ENCODE measurements around the gene HOXA1.
A peak's percentile ranks its signal among the peaks of the same experiment; 100 is the strongest.

HOXA1 gene

GRCh38 chr7:27095897-27096767 is at the start of gene HOXA1:
Gene HOXA1, minus strand, starts transcription at chr7:27096000. Its CDS starts 88 bp downstream, at chr7:27095912.
- DNase-seq (ENCODE audit: low spot score): peak; percentile 98

DNA sequence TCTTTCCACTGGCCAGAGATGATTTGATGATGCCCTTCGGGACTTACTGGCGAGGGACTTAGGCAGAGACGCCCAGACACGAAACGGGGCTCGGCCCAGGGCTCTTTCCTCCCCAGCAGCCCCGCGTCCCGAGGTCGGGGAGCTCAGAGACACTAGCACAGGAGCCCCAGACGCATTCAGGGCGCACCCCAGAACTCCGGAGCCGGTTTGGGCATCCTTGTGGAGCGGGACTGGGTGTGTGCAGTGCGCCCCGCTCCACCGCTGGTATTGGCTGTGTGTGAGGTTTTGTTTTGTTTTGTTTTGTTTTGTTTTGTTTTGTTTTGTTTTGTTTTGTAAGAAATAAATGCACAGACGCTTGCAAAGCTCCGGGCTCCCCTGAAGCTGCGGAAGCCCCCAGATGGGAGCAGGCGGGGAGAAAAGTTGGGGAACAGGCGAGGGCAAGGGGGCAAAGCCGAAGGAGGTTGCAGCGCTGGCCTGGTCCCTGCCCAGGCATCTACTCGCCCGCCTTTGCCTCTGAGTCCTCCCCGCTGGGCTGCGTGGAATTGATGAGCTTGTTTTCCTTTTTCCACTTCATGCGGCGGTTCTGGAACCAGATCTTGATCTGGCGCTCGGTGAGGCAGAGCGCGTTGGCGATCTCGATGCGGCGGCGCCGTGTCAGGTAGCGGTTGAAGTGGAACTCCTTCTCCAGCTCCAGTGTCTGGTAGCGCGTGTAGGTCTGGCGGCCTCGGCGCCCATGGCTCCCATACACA is 49.5 kb upstream of the HOXA1 start:
- no peak for DNase-seq (ENCODE audit: low spot score)

DNA sequence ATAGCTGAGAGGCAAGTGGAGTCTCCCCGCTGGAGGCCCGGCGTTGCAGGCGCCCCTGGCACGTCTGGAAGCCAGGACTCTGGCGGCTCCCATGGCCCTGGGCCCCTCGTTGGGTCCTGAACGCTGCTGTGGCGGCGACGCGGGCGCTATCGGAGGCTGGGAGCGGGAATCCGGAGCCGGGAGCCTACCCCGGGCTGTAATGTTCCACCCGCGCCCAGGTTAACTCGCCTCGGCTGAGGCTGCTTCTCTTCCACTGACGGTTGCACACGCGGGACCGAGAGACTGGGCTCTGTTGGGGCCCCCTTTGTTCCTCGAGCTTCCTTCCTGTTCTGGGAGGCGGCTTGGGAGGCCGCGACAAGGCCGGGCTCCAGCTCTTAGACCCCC is 49.0 kb upstream of the HOXA1 start:
- DNase-seq (ENCODE audit: low spot score): no peak

DNA sequence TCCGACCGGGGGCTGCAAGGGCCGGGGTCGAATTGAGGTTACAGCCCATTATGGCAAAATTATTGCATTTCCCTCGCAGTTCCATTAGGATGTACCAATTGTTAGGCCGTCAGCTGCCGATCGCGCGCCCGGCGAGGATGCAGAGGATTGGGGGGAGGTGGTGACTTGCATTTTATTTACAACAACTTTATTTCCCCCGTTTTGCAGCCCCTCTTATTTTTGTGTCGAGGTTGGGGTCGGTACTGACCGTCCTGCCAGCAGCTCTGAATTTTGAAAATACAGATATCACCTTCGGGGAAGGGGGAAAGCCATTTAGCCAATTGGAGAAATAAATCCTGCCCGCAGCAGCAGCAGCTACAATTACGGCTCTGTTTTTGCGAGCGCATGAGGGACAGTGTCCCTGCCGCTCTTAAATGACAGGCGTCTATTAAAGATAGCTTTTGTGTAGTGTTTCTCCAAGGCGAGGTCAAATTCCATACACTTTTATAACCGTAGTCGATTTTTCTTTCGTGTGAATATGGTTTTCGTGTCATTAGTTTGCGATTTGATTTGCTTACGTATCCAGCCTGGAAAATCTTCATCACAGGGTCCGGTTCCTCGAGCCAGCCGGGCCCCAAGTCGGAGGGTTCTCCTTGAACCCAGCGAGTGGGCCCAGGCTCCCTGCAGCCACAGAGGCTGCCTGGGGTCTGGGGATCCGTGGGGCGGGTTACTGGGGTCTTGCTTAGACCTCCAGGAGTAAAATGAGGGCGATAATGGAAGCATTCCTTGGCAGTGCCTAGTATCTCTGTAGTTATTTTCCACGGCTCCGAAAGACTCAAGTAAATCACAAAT is 48.4 kb upstream of the HOXA1 start:
- DNase-seq (ENCODE audit: low spot score): no peak

GRCh38 chr7:27143023-27143949 is 47.5 kb upstream of the HOXA1 start, which contains the start of gene HOXA5:
Gene HOXA5, minus strand, starts transcription at chr7:27143681. Its CDS starts 74 bp downstream, at chr7:27143607.
- no peak for DNase-seq (ENCODE audit: low spot score)

DNA sequence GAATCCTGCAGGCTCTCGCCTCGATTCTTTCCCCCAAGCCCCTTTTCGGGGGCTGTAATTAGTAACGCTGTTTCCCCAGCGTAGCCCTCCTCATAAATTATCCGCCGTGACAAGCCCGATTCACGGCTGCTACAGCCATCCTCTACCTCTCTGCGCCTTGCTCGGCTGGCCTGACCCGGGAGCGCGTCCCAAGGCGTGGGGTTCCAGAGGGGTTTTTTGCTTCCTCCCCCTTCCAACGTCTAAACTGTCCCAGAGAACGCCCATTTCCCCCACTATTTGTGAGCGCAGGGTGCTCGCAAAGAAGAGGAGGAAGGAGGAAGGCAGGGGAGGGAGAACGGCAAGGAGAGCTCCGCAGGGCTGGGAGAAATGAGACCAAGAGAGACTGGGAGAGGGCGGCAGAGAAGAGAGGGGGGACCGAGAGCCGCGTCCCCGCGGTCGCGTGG is 46.8 kb upstream of the HOXA1 start:
- DNase-seq (ENCODE audit: low spot score): no peak

- DNase-seq (ENCODE audit: low spot score): no peak
Measured at GRCh38 chr7:27141923-27142579, 46.3 kb upstream of the HOXA1 start.

GRCh38 chr7:27141137-27141922 is 45.5 kb upstream of the HOXA1 start:
- DNase-seq (ENCODE audit: low spot score): no peak

DNA sequence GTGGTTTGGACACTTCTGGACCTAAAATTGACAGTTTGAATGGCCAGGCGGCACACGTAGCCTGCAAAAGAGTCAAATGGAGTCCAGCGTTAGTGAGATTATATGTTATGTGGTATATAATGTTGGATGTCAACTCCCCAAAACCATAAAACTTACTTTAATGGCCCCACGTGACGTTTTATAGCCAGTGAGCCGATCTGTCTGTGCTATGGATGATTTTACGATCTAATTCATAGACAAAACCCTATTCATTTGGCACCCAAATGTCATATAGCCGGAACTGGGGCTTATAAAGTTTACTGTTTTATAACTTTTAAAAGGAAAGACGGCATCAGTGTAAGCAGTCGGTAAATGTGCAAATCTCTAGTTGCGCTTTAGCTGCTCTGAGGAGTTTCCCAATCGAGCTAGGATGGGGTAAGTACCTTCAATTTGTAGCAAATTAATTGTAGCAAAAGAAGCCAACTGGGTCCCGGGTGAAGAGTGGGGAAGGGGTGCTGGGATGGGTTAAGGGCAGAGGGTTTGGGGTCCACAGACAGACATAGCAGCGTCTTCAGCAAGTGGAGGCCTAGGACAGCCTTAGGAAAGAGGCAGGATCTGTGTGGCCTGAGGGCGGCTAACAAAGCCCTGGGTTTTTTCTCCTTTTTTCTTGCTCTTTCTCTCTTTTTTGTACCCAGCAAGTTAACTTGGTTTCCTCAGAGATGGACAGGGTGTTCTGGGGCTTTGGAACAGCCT is 44.5 kb upstream of the HOXA1 start:
- peak; percentile 56 for DNase-seq (ENCODE audit: low spot score)

GRCh38 chr7:27139334-27140125 is 43.7 kb upstream of the HOXA1 start:
- no peak for DNase-seq (ENCODE audit: low spot score)

- DNase-seq (ENCODE audit: low spot score): no peak
Measured at GRCh38 chr7:27138985-27139333, 43.2 kb upstream of the HOXA1 start.

DNA sequence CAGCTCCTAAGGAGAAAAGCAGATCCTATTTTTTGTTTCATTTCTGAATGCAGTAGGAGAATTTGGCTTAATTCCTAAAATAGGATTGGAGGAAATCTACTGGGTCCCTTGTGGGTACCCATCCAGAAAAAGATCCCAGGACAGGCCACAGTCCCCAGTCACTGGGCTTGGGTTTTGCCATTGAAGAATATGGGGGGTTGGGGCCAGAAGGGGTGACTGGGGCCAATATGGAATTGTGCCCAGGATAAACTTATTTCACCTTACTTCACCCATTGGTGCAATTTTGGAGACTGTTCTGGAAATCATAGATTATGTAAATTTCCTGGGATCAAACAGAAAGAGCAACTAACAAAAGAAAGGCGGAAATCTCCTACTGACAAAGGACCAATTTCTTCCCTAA is 42.7 kb upstream of the HOXA1 start:
- no peak for DNase-seq (ENCODE audit: low spot score)

GRCh38 chr7:27137640-27138315 is 42.0 kb upstream of the HOXA1 start:
- DNase-seq (ENCODE audit: low spot score): no peak

DNA sequence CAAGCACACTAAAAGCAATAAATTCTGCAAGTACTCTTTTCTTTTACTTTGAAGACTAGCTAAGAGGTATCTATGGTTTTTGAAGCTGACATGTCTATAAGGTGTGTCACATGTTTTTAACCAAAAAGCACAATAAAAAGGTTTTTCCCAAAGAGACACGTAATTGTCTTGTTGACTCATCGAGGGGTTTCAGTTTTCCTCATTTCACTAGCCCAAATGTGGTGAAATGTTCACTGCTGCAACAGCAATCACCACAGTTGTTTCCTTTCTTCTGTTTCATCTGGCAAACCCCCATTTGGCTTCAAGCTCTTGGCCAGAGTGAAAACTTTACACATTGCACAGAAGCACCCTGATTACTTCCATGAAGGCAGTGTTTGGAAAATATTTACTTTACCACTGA is 38.6 kb upstream of the HOXA1 start:
- peak; percentile 64 for DNase-seq (ENCODE audit: low spot score)

- DNase-seq (ENCODE audit: low spot score): no peak
Measured at GRCh38 chr7:27133409-27134231, 37.8 kb upstream of the HOXA1 start.

DNA sequence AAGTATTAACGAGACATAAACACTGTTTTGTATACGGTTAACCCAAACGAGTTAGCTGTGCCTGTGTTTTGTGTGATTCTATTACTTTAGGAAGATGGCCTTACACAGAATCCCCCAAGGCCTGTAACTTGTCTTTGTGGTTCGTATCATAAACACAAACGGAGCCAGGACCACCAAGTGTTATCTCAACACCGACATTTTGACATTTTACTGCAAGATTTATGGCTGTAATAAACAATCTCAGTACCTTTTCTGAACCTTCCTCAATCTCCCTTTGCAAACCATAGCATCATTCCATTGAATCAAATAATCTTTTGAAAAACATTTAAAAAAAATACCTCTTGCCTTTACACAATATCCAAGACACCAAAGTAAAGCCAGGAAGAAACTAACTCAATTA is 37.2 kb upstream of the HOXA1 start:
- DNase-seq (ENCODE audit: low spot score): no peak

DNA sequence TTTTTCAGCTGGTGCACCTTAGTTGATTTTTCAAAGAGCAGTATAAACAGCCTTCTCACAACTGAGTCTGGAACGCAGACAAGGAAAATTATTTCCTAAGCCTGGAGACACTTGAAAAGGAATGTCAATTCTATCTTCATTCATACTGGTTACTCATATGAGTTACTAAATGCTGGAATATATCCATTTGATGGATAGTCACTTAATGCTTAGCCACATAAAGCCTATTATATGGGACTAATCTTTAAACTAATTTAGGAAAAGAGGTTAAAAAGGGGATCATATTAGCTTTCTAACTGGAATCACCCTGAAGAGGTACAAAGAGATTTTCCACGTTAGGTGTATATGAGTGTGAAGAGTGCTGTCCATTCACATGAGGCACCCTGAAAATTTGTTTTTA is 36.4 kb upstream of the HOXA1 start:
- no peak for DNase-seq (ENCODE audit: low spot score)

Data from LoVo (cell line).